ENCODE data around the gene PLAGL1.

Gene PLAGL1

GRCh38 chr6:143973097-143973966 lies 34.7 kb downstream of the PLAGL1 start:
- H3K4me1 ChIP-seq: no peaks in the 10 kb centered on the region
- no peaks in the 10 kb centered on the region for H3K36me3 ChIP-seq
- no peaks in the 10 kb centered on the region for H3K27me3 ChIP-seq
- TF ChIP-seq Cebpa-rat (IDR thresholded peaks at IDR 0.05): no peak
- H3K27ac ChIP-seq: no peak overlapping the region
- H4K20me1 ChIP-seq: no peaks in the 10 kb centered on the region
- H3K9me3 ChIP-seq (replicated peaks in 1 of 11): no peaks in the 10 kb centered on the region
- H3K4me2 ChIP-seq: no peak overlapping the region
- H3K9ac ChIP-seq: no peak overlapping the region
- no peak overlapping the region for H3K4me3 ChIP-seq

- peaks cover 0 to 2% (median 0%) of the 10 kb centered on the region in 10 experiments; a peak in 1 of 20 replicates for H3K4me1 ChIP-seq
- H3K4me3 ChIP-seq: no peak overlapping the region
Measured at GRCh38 chr6:143971482-143972205, 36.4 kb downstream of the PLAGL1 start.

GRCh38 chr6:143970456-143971218 lies 37.4 kb downstream of the PLAGL1 start:
- Histone ChIP-seq H3K36me3 (no peaks in the 10 kb centered on the region), H3K27ac (no peak overlapping the region), H3K9me3 (replicated peaks in 1 of 11) (no peaks in the 10 kb centered on the region), H3K4me2 (no peak overlapping the region), H3K9ac (no peak overlapping the region), H3K27me3 (no peaks in the 10 kb centered on the region), H3K4me1 (peaks cover 0 to 12% (median 0%) of the 10 kb centered on the region in 10 experiments; a peak in 2 of 20 replicates), H4K20me1 (no peaks in the 10 kb centered on the region), H3K4me3 (no peak overlapping the region)
- TF ChIP-seq Cebpa-rat (IDR thresholded peaks at IDR 0.05): no peak

More at GRCh38 chr6:143971482-143972205, 36.4 kb downstream of the PLAGL1 start:
- Histone ChIP-seq H3K4me2 (no peak overlapping the region), H4K20me1 (no peaks in the 10 kb centered on the region), H3K9ac (no peak overlapping the region), H3K27me3 (no peaks in the 10 kb centered on the region), H3K27ac (no peak overlapping the region), H3K9me3 (replicated peaks in 1 of 11) (no peaks in the 10 kb centered on the region), H3K36me3 (no peaks in the 10 kb centered on the region)
- no peak for TF ChIP-seq Cebpa-rat (IDR thresholded peaks at IDR 0.05)

GRCh38 chr6:143969077-143969476 lies 39.0 kb downstream of the PLAGL1 start:
- Histone ChIP-seq H4K20me1 (no peaks in the 10 kb centered on the region), H3K9ac (no peak overlapping the region), H3K4me3 (no peak overlapping the region), H3K4me2 (no peak overlapping the region), H3K4me1 (peaks cover 0 to 17% (median 0%) of the 10 kb centered on the region in 10 experiments; a peak in 2 of 20 replicates), H3K27me3 (no peaks in the 10 kb centered on the region), H3K36me3 (peaks cover 0 to 8% (median 0%) of the 10 kb centered on the region in 11 experiments; a peak in 1 of 22 replicates), H3K9me3 (replicated peaks in 1 of 11) (no peaks in the 10 kb centered on the region), H3K27ac (no peak overlapping the region)
- TF ChIP-seq Cebpa-rat (IDR thresholded peaks at IDR 0.05): no peak

- H3K27ac ChIP-seq: no peak overlapping the region
- H3K36me3 ChIP-seq: peaks cover 0 to 8% (median 0%) of the 10 kb centered on the region in 11 experiments; a peak in 1 of 22 replicates
- H3K4me2 ChIP-seq: no peak overlapping the region
- H3K4me1 ChIP-seq: peaks cover 0 to 17% (median 0%) of the 10 kb centered on the region in 10 experiments; a peak in 2 of 20 replicates
- H3K4me3 ChIP-seq: no peak overlapping the region
- H3K27me3 ChIP-seq: no peaks in the 10 kb centered on the region
- H3K9ac ChIP-seq: no peak overlapping the region
- no peaks in the 10 kb centered on the region for H4K20me1 ChIP-seq
- no peaks in the 10 kb centered on the region for H3K9me3 ChIP-seq (replicated peaks in 1 of 11)
- TF ChIP-seq Cebpa-rat (IDR thresholded peaks at IDR 0.05): no peak
Measured at GRCh38 chr6:143967706-143968376, 40.2 kb downstream of the PLAGL1 start.

GRCh38 chr6:143966312-143966711 lies 41.7 kb downstream of the PLAGL1 start:
- Histone ChIP-seq H3K9ac (no peak overlapping the region), H3K4me3 (no peak overlapping the region), H3K4me1 (peaks cover 0 to 17% (median 0%) of the 10 kb centered on the region in 10 experiments; a peak in 2 of 20 replicates), H3K36me3 (peaks cover 0 to 8% (median 0%) of the 10 kb centered on the region in 11 experiments; a peak in 1 of 22 replicates), H3K27me3 (no peaks in the 10 kb centered on the region), H3K9me3 (replicated peaks in 1 of 11) (no peaks in the 10 kb centered on the region), H4K20me1 (no peaks in the 10 kb centered on the region), H3K27ac (no peak overlapping the region), H3K4me2 (peak overlapping the region in 2 of 11 experiments; percentile 1 to 45; a peak in 2 of 22 replicates)
- TF ChIP-seq Cebpa-rat (IDR thresholded peaks at IDR 0.05): no peak

- Histone ChIP-seq H3K4me3 (no peak overlapping the region), H3K27ac (no peak overlapping the region), H3K9ac (no peak overlapping the region), H3K4me2 (peak overlapping the region in 2 of 11 experiments; percentile 1 to 45; a peak in 3 of 22 replicates), H3K9me3 (replicated peaks in 1 of 11) (no peaks in the 10 kb centered on the region), H3K27me3 (no peaks in the 10 kb centered on the region), H3K36me3 (peaks cover 0 to 8% (median 0%) of the 10 kb centered on the region in 11 experiments; a peak in 1 of 22 replicates), H4K20me1 (no peaks in the 10 kb centered on the region), H3K4me1 (peaks cover 0 to 17% (median 0%) of the 10 kb centered on the region in 10 experiments; a peak in 2 of 20 replicates)
- TF ChIP-seq Cebpa-rat (IDR thresholded peaks at IDR 0.05): no peak
Measured at GRCh38 chr6:143965503-143966171, 42.4 kb downstream of the PLAGL1 start.

- H3K9ac ChIP-seq: no peak overlapping the region
- H3K27ac ChIP-seq: no peak overlapping the region
- no peak for TF ChIP-seq Cebpa-rat (IDR thresholded peaks at IDR 0.05)
- H3K4me2 ChIP-seq: no peak overlapping the region
- peaks cover 0 to 8% (median 0%) of the 10 kb centered on the region in 11 experiments; a peak in 1 of 22 replicates for H3K36me3 ChIP-seq
- H3K9me3 ChIP-seq (replicated peaks in 1 of 11): no peaks in the 10 kb centered on the region
- H4K20me1 ChIP-seq: no peaks in the 10 kb centered on the region
- peaks cover 0 to 17% (median 0%) of the 10 kb centered on the region in 10 experiments; a peak in 2 of 20 replicates for H3K4me1 ChIP-seq
- H3K27me3 ChIP-seq: no peaks in the 10 kb centered on the region
- H3K4me3 ChIP-seq: no peak overlapping the region
Measured at GRCh38 chr6:143964674-143965081, 43.4 kb downstream of the PLAGL1 start.

Measured in BLaER1 treated with 17β-estradiol and CSF1 and Interleukin-3, amounts not matched to agents 10 nM and 100 nM (cell line).